ENCODE results near the gene SERPINA3.

SERPINA3 gene

DNA sequence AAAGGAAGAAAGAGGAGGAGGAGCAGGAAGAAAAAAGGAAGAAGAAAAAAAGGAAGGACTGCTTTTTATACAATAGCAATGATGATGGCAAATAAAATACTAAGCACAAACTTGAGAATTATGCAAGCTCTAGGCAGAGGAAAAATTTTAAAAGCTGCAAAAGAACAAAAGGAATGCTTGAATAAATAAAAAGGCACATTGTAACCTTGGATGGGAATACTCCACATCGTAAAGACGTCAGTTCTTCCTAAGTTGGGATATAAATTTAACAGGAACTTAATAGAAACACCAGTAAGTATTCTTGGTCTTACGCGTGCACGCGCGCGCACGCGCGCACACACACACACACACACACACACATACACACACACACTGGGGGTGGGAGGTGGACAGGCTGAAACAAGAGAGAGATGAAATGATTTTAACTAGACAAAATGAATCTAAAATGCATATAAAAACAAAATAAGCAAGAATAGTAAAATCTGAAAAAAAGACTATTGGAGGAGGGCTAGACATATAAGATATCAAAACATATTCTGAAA, 43.0 kb downstream of the SERPINA3 start:
- no peaks in the 10 kb centered on the region for H3K9me2 ChIP-seq (replicated peaks; ENCODE audit: control insufficient read depth, low read length)
- H3K9me3 ChIP-seq (ENCODE audit: control insufficient read depth, insufficient read depth, low read length) = no peaks in the 10 kb centered on the region
- no peaks in the 10 kb centered on the region for H3K4me1 ChIP-seq (ENCODE audit: control insufficient read depth, low read length)
- no peaks in the 10 kb centered on the region for H3K36me3 ChIP-seq (ENCODE audit: control insufficient read depth, low read length)
- no peak overlapping the region for H3K4me2 ChIP-seq (ENCODE audit: low read length)
- peaks cover 3% of the 10 kb centered on the region; the same call in 1 of the 2 replicates for H3K27me3 ChIP-seq (ENCODE audit: control insufficient read depth, low read length)
- H4K20me1 ChIP-seq (ENCODE audit: control insufficient read depth, insufficient read depth, low read depth, low read length) = no peaks in the 10 kb centered on the region
- no peaks in the 10 kb centered on the region for H3F3A ChIP-seq (ENCODE audit: control insufficient read depth, insufficient read depth)
- H3K79me2 ChIP-seq (ENCODE audit: control insufficient read depth, low read length) = no peaks in the 10 kb centered on the region
- no peak overlapping the region for H3K27ac ChIP-seq (ENCODE audit: low read depth, low read length)
- H3K4me3 ChIP-seq (ENCODE audit: low read length) = no peak overlapping the region
- TF ChIP-seq, protein P1, sequence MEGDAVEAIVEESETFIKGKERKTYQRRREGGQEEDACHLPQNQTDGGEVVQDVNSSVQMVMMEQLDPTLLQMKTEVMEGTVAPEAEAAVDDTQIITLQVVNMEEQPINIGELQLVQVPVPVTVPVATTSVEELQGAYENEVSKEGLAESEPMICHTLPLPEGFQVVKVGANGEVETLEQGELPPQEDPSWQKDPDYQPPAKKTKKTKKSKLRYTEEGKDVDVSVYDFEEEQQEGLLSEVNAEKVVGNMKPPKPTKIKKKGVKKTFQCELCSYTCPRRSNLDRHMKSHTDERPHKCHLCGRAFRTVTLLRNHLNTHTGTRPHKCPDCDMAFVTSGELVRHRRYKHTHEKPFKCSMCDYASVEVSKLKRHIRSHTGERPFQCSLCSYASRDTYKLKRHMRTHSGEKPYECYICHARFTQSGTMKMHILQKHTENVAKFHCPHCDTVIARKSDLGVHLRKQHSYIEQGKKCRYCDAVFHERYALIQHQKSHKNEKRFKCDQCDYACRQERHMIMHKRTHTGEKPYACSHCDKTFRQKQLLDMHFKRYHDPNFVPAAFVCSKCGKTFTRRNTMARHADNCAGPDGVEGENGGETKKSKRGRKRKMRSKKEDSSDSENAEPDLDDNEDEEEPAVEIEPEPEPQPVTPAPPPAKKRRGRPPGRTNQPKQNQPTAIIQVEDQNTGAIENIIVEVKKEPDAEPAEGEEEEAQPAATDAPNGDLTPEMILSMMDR (IDR thresholded peaks at IDR 0.05; ENCODE audit: low read depth, low read length, poor library complexity, severe bottlenecking) = no peak
- no peak for TF ChIP-seq EZH2phosphoT487 (IDR thresholded peaks at IDR 0.05; ENCODE audit: borderline replicate concordance, low read length)

DNA sequence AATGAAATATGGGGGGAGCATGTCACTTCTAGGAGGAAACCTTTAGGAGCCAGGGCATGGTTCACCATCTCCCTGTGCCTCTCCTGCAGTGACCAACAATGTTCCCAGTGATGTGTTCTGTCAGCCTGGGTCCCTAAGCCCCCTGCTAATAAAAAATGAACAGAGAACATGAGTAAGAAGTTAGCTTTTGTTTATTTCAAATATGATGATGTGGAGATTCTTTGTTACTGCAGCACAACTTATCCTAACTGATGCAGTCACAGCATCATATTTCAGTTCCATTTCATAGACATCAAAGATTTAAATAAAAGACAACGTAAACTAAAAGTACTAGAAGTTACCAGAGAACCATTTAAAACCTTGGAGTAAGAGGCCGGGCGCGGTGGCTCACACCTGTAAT, 43.9 kb downstream of the SERPINA3 start:
- Histone ChIP-seq H3K36me3 (ENCODE audit: control insufficient read depth, low read length) (no peaks in the 10 kb centered on the region), H3F3A (ENCODE audit: control insufficient read depth, insufficient read depth) (no peaks in the 10 kb centered on the region), H3K4me3 (ENCODE audit: low read length) (no peak overlapping the region), H3K79me2 (ENCODE audit: control insufficient read depth, low read length) (no peaks in the 10 kb centered on the region), H3K9me2 (replicated peaks; ENCODE audit: control insufficient read depth, low read length) (no peaks in the 10 kb centered on the region), H3K4me1 (ENCODE audit: control insufficient read depth, low read length) (no peaks in the 10 kb centered on the region), H4K20me1 (ENCODE audit: control insufficient read depth, insufficient read depth, low read depth, low read length) (no peaks in the 10 kb centered on the region), H3K27me3 (ENCODE audit: control insufficient read depth, low read length) (peaks cover 8% of the 10 kb centered on the region; the same call in 1 of the 2 replicates), H3K9me3 (ENCODE audit: control insufficient read depth, insufficient read depth, low read length) (no peaks in the 10 kb centered on the region), H3K4me2 (ENCODE audit: low read length) (no peak overlapping the region), H3K27ac (ENCODE audit: low read depth, low read length) (no peak overlapping the region)
- TF ChIP-seq, protein P1 (IDR thresholded peaks at IDR 0.05; ENCODE audit: low read depth, low read length, poor library complexity, severe bottlenecking) = no peak
- TF ChIP-seq EZH2phosphoT487 (IDR thresholded peaks at IDR 0.05; ENCODE audit: borderline replicate concordance, low read length) = no peak

- Histone ChIP-seq H3F3A (ENCODE audit: control insufficient read depth, insufficient read depth) (no peaks in the 10 kb centered on the region), H3K4me3 (ENCODE audit: low read length) (no peak overlapping the region), H3K4me2 (ENCODE audit: low read length) (no peak overlapping the region), H3K27ac (ENCODE audit: low read depth, low read length) (no peak overlapping the region), H3K9me2 (replicated peaks; ENCODE audit: control insufficient read depth, low read length) (no peaks in the 10 kb centered on the region), H4K20me1 (ENCODE audit: control insufficient read depth, insufficient read depth, low read depth, low read length) (no peaks in the 10 kb centered on the region), H3K9me3 (ENCODE audit: control insufficient read depth, insufficient read depth, low read length) (no peaks in the 10 kb centered on the region), H3K27me3 (ENCODE audit: control insufficient read depth, low read length) (peaks cover 16% of the 10 kb centered on the region), H3K4me1 (ENCODE audit: control insufficient read depth, low read length) (no peaks in the 10 kb centered on the region), H3K79me2 (ENCODE audit: control insufficient read depth, low read length) (no peaks in the 10 kb centered on the region), H3K36me3 (ENCODE audit: control insufficient read depth, low read length) (no peaks in the 10 kb centered on the region)
- TF ChIP-seq EZH2phosphoT487 (IDR thresholded peaks at IDR 0.05; ENCODE audit: borderline replicate concordance, low read length) = no peak
- TF ChIP-seq, protein P1 (IDR thresholded peaks at IDR 0.05; ENCODE audit: low read depth, low read length, poor library complexity, severe bottlenecking) = no peak
Measured at GRCh38 chr14:94659256-94659655, 47.1 kb downstream of the SERPINA3 start.

All from DOHH2 (cell line).